Measurements from ENCODE around the gene PHACTR2. TPM values are rescaled to one million over a fixed set of nuclear protein-coding genes. Genes with fewer than 3 reads are reported as not detected.

Gene PHACTR2
- total RNA-seq, 2 experiments from 2014 or later = 30.9 to 43.8 TPM

- no peak for DNase-seq
- ChIA-PET POLR2A (no interaction called here), CTCF (no interaction called here)
- peaks cover 2% of the 10 kb centered on the region for H3K36me3 Mint-ChIP-seq (ENCODE audit: low read depth)
- peaks cover 4% of the 10 kb centered on the region for H3K4me1 Mint-ChIP-seq
- H3K4me3 Mint-ChIP-seq = no peak overlapping the region
- H3K27ac Mint-ChIP-seq = no peak overlapping the region
- H3K9me3 Mint-ChIP-seq = no peaks in the 10 kb centered on the region
- no peaks in the 10 kb centered on the region for H3K27me3 Mint-ChIP-seq
Measured at GRCh38 chr6:143754204-143754603, 76.4 kb downstream of the PHACTR2 start.

- no peak overlapping the region for H3K4me3 Mint-ChIP-seq
- H3K27ac Mint-ChIP-seq = no peak overlapping the region
Measured at GRCh38 chr6:143755301-143755744, 77.6 kb downstream of the PHACTR2 start.

GRCh38 chr6:143757346-143757832, 79.6 kb downstream of the PHACTR2 start:
- peaks cover 14% of the 10 kb centered on the region for H3K4me1 Mint-ChIP-seq
- no peaks in the 10 kb centered on the region for H3K9me3 Mint-ChIP-seq
- H3K36me3 Mint-ChIP-seq (ENCODE audit: low read depth) = peaks cover 5% of the 10 kb centered on the region
- H3K4me3 Mint-ChIP-seq = no peak overlapping the region
- no peaks in the 10 kb centered on the region for H3K27me3 Mint-ChIP-seq
- no peak overlapping the region for H3K27ac Mint-ChIP-seq
- ChIA-PET POLR2A (no interaction called here), CTCF (interaction anchor here (0.7 to 1.3 kb wide), 2 partner anchors 51 to 342 kb away, joined by 3 read pairs; no protein-coding TSS in a partner anchor)
- DNase-seq = no peak

More at GRCh38 chr6:143755301-143755744, 77.6 kb downstream of the PHACTR2 start:
- no peak for DNase-seq
- ChIA-PET CTCF (no interaction called here), POLR2A (no interaction called here)
- peaks cover 14% of the 10 kb centered on the region for H3K4me1 Mint-ChIP-seq
- H3K9me3 Mint-ChIP-seq = no peaks in the 10 kb centered on the region
- H3K36me3 Mint-ChIP-seq (ENCODE audit: low read depth) = peaks cover 2% of the 10 kb centered on the region
- H3K27me3 Mint-ChIP-seq = no peaks in the 10 kb centered on the region

GRCh38 chr6:143758551-143758950, 80.8 kb downstream of the PHACTR2 start:
- ChIA-PET CTCF (interaction anchor here (0.6 to 1.3 kb wide), 2 partner anchors 52 to 1503 kb away, joined by 3 to 4 read pairs; no protein-coding TSS in a partner anchor), POLR2A (no interaction called here)
- Mint-ChIP-seq H3K36me3 (ENCODE audit: low read depth) (peaks cover 5% of the 10 kb centered on the region), H3K27ac (no peak overlapping the region), H3K9me3 (no peaks in the 10 kb centered on the region), H3K27me3 (no peaks in the 10 kb centered on the region), H3K4me3 (no peak overlapping the region), H3K4me1 (peaks cover 14% of the 10 kb centered on the region)
- DNase-seq = no peak

- H3K36me3 Mint-ChIP-seq (ENCODE audit: low read depth) = peaks cover 4% of the 10 kb centered on the region
- DNase-seq = no peak
- H3K9me3 Mint-ChIP-seq = no peaks in the 10 kb centered on the region
- H3K27ac Mint-ChIP-seq = no peak overlapping the region
- no peak overlapping the region for H3K4me3 Mint-ChIP-seq
- ChIA-PET CTCF (interaction anchor here (0.6 kb wide), 1 partner anchor 182 kb away, joined by 3 read pairs; no protein-coding TSS in a partner anchor), POLR2A (no interaction called here)
- H3K4me1 Mint-ChIP-seq = peaks cover 14% of the 10 kb centered on the region
- H3K27me3 Mint-ChIP-seq = no peaks in the 10 kb centered on the region
Measured at GRCh38 chr6:143759666-143760065, 81.9 kb downstream of the PHACTR2 start.

- POLR2A ChIA-PET = interaction anchor here (0.7 kb wide), 1 partner anchor 16 kb away, joined by 3 read pairs; no protein-coding TSS in a partner anchor
- CTCF ChIA-PET = no interaction called here
- H3K27me3 Mint-ChIP-seq = no peaks in the 10 kb centered on the region
- no peaks in the 10 kb centered on the region for H3K9me3 Mint-ChIP-seq
- H3K36me3 Mint-ChIP-seq (ENCODE audit: low read depth) = peaks cover 6% of the 10 kb centered on the region
- no peak overlapping the region for H3K27ac Mint-ChIP-seq
- H3K4me1 Mint-ChIP-seq = peaks cover 14% of the 10 kb centered on the region
- DNase-seq = no peak
- H3K4me3 Mint-ChIP-seq = no peak overlapping the region
Measured at GRCh38 chr6:143761074-143761473, 83.3 kb downstream of the PHACTR2 start.

- DNase-seq = no peak
- ChIA-PET POLR2A (no interaction called here), CTCF (no interaction called here)
- H3K4me3 Mint-ChIP-seq = no peak overlapping the region
- no peaks in the 10 kb centered on the region for H3K27me3 Mint-ChIP-seq
- H3K4me1 Mint-ChIP-seq = peaks cover 14% of the 10 kb centered on the region
- peaks cover 9% of the 10 kb centered on the region for H3K36me3 Mint-ChIP-seq (ENCODE audit: low read depth)
- H3K27ac Mint-ChIP-seq = no peak overlapping the region
- peaks cover 1% of the 10 kb centered on the region for H3K9me3 Mint-ChIP-seq
Measured at GRCh38 chr6:143762126-143762525, 84.4 kb downstream of the PHACTR2 start.

- Mint-ChIP-seq H3K4me3 (no peak overlapping the region), H3K27ac (no peak overlapping the region), H3K36me3 (ENCODE audit: low read depth) (peaks cover 13% of the 10 kb centered on the region), H3K4me1 (no peaks in the 10 kb centered on the region), H3K9me3 (peaks cover 2% of the 10 kb centered on the region), H3K27me3 (no peaks in the 10 kb centered on the region)
- POLR2A ChIA-PET = no interaction called here
- no peak for DNase-seq
- CTCF ChIA-PET = no interaction called here
Measured at GRCh38 chr6:143765422-143766184, 87.8 kb downstream of the PHACTR2 start.

- ChIA-PET CTCF (no interaction called here), POLR2A (no interaction called here)
- Mint-ChIP-seq H3K27ac (no peak overlapping the region), H3K4me1 (no peaks in the 10 kb centered on the region), H3K4me3 (no peak overlapping the region), H3K27me3 (no peaks in the 10 kb centered on the region), H3K36me3 (ENCODE audit: low read depth) (peaks cover 13% of the 10 kb centered on the region), H3K9me3 (peaks cover 2% of the 10 kb centered on the region)
- no peak for DNase-seq
Measured at GRCh38 chr6:143766185-143766553, 88.4 kb downstream of the PHACTR2 start.

- Mint-ChIP-seq H3K27me3 (no peaks in the 10 kb centered on the region), H3K9me3 (peaks cover 2% of the 10 kb centered on the region), H3K4me1 (no peaks in the 10 kb centered on the region), H3K36me3 (ENCODE audit: low read depth) (peaks cover 10% of the 10 kb centered on the region), H3K27ac (no peak overlapping the region), H3K4me3 (no peak overlapping the region)
- ChIA-PET CTCF (no interaction called here), POLR2A (no interaction called here)
- no peak for DNase-seq
Measured at GRCh38 chr6:143767433-143767832, 89.7 kb downstream of the PHACTR2 start.

- H3K36me3 Mint-ChIP-seq (ENCODE audit: low read depth) = peaks cover 16% of the 10 kb centered on the region
- H3K4me3 Mint-ChIP-seq = no peak overlapping the region
- DNase-seq = no peak
- CTCF ChIA-PET = no interaction called here
- no peaks in the 10 kb centered on the region for H3K27me3 Mint-ChIP-seq
- no peaks in the 10 kb centered on the region for H3K9me3 Mint-ChIP-seq
- POLR2A ChIA-PET = no interaction called here
- no peak overlapping the region for H3K27ac Mint-ChIP-seq
- H3K4me1 Mint-ChIP-seq = no peaks in the 10 kb centered on the region
Measured at GRCh38 chr6:143772116-143773086, 94.6 kb downstream of the PHACTR2 start.

GRCh38 chr6:143773506-143774150, 95.9 kb downstream of the PHACTR2 start:
- no peak overlapping the region for H3K27ac Mint-ChIP-seq
- H3K9me3 Mint-ChIP-seq = no peaks in the 10 kb centered on the region
- POLR2A ChIA-PET = no interaction called here
- no peak overlapping the region for H3K4me3 Mint-ChIP-seq
- H3K27me3 Mint-ChIP-seq = no peaks in the 10 kb centered on the region
- H3K4me1 Mint-ChIP-seq = no peaks in the 10 kb centered on the region
- DNase-seq = no peak
- H3K36me3 Mint-ChIP-seq (ENCODE audit: low read depth) = peaks cover 18% of the 10 kb centered on the region
- CTCF ChIA-PET = no interaction called here

GRCh38 chr6:143774347-143774746, 96.6 kb downstream of the PHACTR2 start:
- Mint-ChIP-seq H3K9me3 (no peaks in the 10 kb centered on the region), H3K4me1 (no peaks in the 10 kb centered on the region), H3K27me3 (no peaks in the 10 kb centered on the region), H3K4me3 (no peak overlapping the region), H3K36me3 (ENCODE audit: low read depth) (peaks cover 23% of the 10 kb centered on the region), H3K27ac (no peak overlapping the region)
- no peak for DNase-seq
- ChIA-PET POLR2A (no interaction called here), CTCF (no interaction called here)

Data from activated CD4-positive, alpha-beta T cell treated with anti-CD3 and anti-CD28 coated beads, Interleukin-2, amount 10 ng/mL, durations not matched to agents 7 days and 5 days (primary cell).